ENCODE results near the gene NFE2. TPM values are rescaled to one million over a fixed set of nuclear protein-coding genes. Genes with fewer than 3 reads are reported as not detected.
"Not testable (repeated sequence)": the region's sequence is repeated elsewhere in the genome, so short reads cannot be mapped to it uniquely, and the experiment has no call there.

NFE2 gene
- total RNA-seq, 1 donor from 2014 or later, result not detected

- no peaks in the 10 kb centered on the region for H3K9me3 Mint-ChIP-seq
- H3K4me3 Mint-ChIP-seq, result no peak overlapping the region
- H3K4me1 Mint-ChIP-seq, result peaks cover 14% of the 10 kb centered on the region
- no peak overlapping the region for H3K27ac Mint-ChIP-seq
- intact Hi-C loops (cut with micrococcal nuclease), result no loop called here
- H3K36me3 Mint-ChIP-seq (ENCODE audit: low read depth), result no peaks in the 10 kb centered on the region
- H3K27me3 Mint-ChIP-seq, result peaks cover 61% of the 10 kb centered on the region
- DNase-seq, result no peak
Observed at GRCh38 chr12:54298904-54299303, 1.9 kb downstream of the NFE2 start.

DNA sequence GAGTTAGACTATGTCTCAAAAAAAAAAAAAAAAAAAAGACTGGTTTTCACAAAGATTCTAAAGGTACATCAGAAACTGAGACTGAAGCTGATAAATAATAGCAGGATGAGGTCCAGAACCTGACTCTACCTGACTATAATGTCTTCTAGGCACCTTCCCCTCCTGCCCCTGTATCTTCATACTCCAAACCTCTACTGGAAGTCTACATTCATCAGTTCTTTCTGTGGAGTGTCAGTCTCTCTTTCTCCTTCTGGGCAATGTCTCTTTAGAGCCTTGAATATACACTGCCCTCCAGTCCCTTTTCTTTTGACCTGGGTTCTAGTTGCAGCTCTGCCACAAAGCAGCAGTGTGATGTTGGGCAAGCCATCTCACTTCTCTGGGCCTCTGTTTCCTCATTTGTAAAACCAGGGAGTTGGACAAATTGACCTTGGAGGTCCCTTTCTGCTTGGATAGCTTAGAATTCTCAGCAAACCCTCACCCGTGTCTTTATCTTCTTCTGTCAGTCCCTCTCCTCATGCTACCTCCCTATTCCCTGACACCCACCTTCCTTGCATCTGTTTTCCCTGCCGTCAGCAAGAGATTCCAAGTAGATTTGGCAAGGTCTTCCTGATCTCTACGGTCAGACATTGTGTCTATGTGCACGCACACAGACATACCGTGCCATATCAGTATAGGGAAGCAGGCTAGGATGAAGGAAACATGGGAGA, 4.3 kb downstream of the NFE2 start:
- H3K36me3 Mint-ChIP-seq (ENCODE audit: low read depth), result no peaks in the 10 kb centered on the region
- no peak for DNase-seq
- H3K27ac Mint-ChIP-seq, result no peak overlapping the region
- H3K4me1 Mint-ChIP-seq, result peaks cover 11% of the 10 kb centered on the region
- H3K27me3 Mint-ChIP-seq, result peaks cover 41% of the 10 kb centered on the region
- H3K9me3 Mint-ChIP-seq, result no peaks in the 10 kb centered on the region
- intact Hi-C loops (cut with micrococcal nuclease), result no loop called here
- H3K4me3 Mint-ChIP-seq, result no peak overlapping the region

DNA sequence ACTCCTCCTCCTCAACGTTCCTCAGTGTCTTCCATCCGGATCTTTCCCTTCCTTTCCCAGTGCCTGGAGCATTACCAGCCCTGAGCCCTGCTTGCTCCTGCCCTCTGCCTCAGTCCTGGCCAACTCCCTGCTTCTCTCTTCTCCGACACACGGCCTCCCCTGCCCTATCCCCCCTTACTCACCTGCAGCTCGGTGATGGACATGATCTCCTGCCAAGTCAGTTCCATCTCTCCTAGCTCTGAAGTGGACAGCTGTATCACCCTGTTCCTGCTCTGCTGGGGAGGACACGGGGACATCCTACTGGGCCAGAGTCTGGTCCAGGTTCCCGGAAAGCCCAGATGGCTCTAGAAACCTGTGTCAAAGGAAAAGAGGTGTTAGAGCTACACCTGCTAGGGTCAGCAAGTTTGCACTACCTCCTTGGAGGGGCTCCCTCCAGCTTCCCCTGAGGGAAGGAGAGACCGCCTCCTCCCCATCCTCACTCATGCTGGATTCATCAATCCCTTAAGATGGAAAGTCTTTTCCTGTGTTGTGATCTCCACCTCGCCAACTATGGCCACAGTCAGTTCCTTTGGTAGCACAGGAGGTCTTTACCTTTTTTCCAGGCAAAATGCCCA, 5.8 kb downstream of the NFE2 start:
- Mint-ChIP-seq H3K9me3 (no peaks in the 10 kb centered on the region), H3K27me3 (peaks cover 28% of the 10 kb centered on the region), H3K4me1 (peaks cover 4% of the 10 kb centered on the region), H3K27ac (no peak overlapping the region), H3K36me3 (ENCODE audit: low read depth) (no peaks in the 10 kb centered on the region), H3K4me3 (no peak overlapping the region)
- intact Hi-C loops (cut with micrococcal nuclease), result loop anchor here (1.0 kb wide), 2 partner anchors 66 to 73 kb away; no protein-coding TSS in a partner anchor
- DNase-seq, result no peak

DNA sequence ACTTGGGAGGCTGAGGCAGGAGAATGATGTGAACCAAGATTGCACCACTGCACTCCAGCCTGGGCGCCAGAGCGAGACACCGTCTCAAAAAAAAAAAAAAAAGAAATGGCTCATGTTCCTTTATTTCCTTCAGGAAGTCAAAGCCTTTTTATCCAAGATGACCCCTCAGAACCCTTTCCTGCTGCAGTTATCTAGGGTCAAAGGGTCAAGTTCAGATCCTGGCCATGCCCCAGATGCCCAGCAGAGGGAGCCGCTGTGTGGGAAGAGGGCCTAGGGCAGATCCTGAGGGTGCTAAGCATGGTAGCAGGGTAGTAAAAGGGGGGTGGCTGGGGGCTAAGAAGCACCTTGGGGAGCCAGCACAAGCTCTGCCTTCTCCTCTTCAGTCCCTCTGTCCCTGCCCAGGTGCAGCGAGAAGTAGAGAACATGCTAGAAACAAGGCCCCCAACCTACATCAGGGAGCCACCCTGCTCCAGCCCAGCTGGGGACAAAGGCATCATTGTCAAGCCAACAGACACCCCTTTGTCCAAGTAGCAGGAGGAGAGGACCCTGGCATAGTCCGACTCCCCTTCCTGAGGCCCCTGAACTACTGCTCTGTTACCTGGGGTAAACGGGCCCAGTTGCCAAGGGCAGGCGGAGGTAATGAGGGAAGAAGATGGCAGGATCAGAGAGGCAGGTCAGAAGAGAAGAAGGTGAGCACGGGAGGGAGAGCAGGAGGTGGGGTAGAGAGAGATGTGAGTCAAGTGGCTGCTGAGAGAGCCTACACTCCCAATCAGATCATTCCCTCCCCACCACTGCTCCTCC, 6.5 kb downstream of the NFE2 start:
- peaks cover 4% of the 10 kb centered on the region for H3K4me1 Mint-ChIP-seq
- H3K9me3 Mint-ChIP-seq, result no peaks in the 10 kb centered on the region
- H3K27me3 Mint-ChIP-seq, result peaks cover 21% of the 10 kb centered on the region
- no peaks in the 10 kb centered on the region for H3K36me3 Mint-ChIP-seq (ENCODE audit: low read depth)
- intact Hi-C loops (cut with micrococcal nuclease), result loop anchor here (1.0 kb wide), 2 partner anchors 67 to 74 kb away; no protein-coding TSS in a partner anchor
- no peak overlapping the region for H3K4me3 Mint-ChIP-seq
- no peak overlapping the region for H3K27ac Mint-ChIP-seq
- DNase-seq, result peak; percentile 91

GRCh38 chr12:54292931-54293241, 7.9 kb downstream of the NFE2 start:
- no peak overlapping the region for H3K4me3 Mint-ChIP-seq

GRCh38 chr12:54292083-54292930, 8.5 kb downstream of the NFE2 start:
- no peak for DNase-seq
- Mint-ChIP-seq H3K27ac (no peak overlapping the region), H3K9me3 (no peaks in the 10 kb centered on the region), H3K4me1 (no peaks in the 10 kb centered on the region), H3K4me3 (no peak overlapping the region), H3K36me3 (ENCODE audit: low read depth) (peaks cover 10% of the 10 kb centered on the region), H3K27me3 (peaks cover 7% of the 10 kb centered on the region)
- intact Hi-C loops (cut with micrococcal nuclease), result no loop called here

More at GRCh38 chr12:54292931-54293241, 7.9 kb downstream of the NFE2 start:
- H3K4me1 Mint-ChIP-seq, result peaks cover 2% of the 10 kb centered on the region
- no peak overlapping the region for H3K27ac Mint-ChIP-seq
- no peak for DNase-seq
- H3K9me3 Mint-ChIP-seq, result no peaks in the 10 kb centered on the region
- peaks cover 4% of the 10 kb centered on the region for H3K36me3 Mint-ChIP-seq (ENCODE audit: low read depth)
- H3K27me3 Mint-ChIP-seq, result peaks cover 10% of the 10 kb centered on the region
- intact Hi-C loops (cut with micrococcal nuclease), result no loop called here

- Mint-ChIP-seq H3K27me3 (no peaks in the 10 kb centered on the region), H3K36me3 (ENCODE audit: low read depth) (peaks cover 31% of the 10 kb centered on the region), H3K4me3 (no peak overlapping the region), H3K27ac (no peak overlapping the region), H3K4me1 (peaks cover 36% of the 10 kb centered on the region), H3K9me3 (no peaks in the 10 kb centered on the region)
- intact Hi-C loops (cut with micrococcal nuclease), result loop anchor here (10.0 kb wide), 1 partner anchor 697 kb away; the partner anchor contains the start of gene TESPA1
- DNase-seq, result no peak
Observed at GRCh38 chr12:54287261-54288157, 13.3 kb downstream of the NFE2 start.

- intact Hi-C loops (cut with micrococcal nuclease), result loop anchor here (10.0 kb wide), 1 partner anchor 698 kb away; the partner anchor contains the start of gene TESPA1
- peaks cover 42% of the 10 kb centered on the region for H3K4me1 Mint-ChIP-seq
- DNase-seq, result no peak
- H3K4me3 Mint-ChIP-seq, result peak overlapping the region; percentile 35
- H3K27ac Mint-ChIP-seq, result peak overlapping the region; percentile 57
- peaks cover 31% of the 10 kb centered on the region for H3K36me3 Mint-ChIP-seq (ENCODE audit: low read depth)
- H3K9me3 Mint-ChIP-seq, result no peaks in the 10 kb centered on the region
- H3K27me3 Mint-ChIP-seq, result no peaks in the 10 kb centered on the region
Observed at GRCh38 chr12:54286042-54287030, 14.5 kb downstream of the NFE2 start.

DNA sequence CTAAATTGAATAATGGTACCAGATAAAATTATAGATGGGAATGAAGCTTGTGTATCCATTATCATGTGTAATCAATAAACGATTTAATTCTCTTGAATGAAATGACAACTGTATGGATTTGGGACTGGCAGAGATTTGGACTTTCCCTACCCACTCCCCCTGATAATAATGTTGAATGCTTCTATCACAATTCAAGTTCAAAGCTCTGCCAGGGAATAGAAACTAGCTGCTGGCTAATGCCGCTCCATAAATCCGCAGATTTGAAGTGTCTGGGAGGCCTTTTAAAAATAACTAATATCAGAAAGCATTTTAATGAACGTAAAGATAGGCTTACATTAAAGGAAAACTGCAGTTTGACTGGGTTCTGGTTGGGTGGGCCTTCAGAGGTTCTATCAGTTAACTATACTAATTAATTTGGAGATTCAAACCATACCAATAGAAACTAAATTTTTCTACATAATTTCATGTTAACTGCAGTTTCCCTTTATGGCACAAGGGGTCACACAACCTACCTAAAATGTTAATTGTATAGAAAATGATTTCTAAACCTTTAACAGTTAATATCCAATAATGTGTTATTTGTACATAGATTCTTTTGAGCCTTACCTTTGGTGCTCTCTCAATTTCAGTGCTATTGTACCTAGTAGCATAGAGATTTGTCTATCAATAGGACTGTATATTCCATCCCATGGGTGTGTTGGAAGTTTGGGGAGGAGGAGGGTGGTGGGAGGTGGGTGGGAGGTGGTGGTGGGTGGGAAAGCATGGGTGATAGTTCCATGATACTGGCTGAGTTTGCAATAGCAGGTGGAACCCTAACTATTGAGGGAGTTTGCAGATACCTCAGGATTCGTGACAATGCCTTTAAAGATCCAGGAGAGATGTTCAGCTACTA, 15.4 kb downstream of the NFE2 start:
- Mint-ChIP-seq H3K27ac (peak overlapping the region; percentile 58), H3K27me3 (no peaks in the 10 kb centered on the region), H3K9me3 (no peaks in the 10 kb centered on the region), H3K4me1 (peaks cover 42% of the 10 kb centered on the region), H3K4me3 (no peak overlapping the region), H3K36me3 (ENCODE audit: low read depth) (peaks cover 31% of the 10 kb centered on the region)
- no peak for DNase-seq
- intact Hi-C loops (cut with micrococcal nuclease), result loop anchor here (10.0 kb wide), 1 partner anchor 699 kb away; the partner anchor contains the start of gene TESPA1

DNA sequence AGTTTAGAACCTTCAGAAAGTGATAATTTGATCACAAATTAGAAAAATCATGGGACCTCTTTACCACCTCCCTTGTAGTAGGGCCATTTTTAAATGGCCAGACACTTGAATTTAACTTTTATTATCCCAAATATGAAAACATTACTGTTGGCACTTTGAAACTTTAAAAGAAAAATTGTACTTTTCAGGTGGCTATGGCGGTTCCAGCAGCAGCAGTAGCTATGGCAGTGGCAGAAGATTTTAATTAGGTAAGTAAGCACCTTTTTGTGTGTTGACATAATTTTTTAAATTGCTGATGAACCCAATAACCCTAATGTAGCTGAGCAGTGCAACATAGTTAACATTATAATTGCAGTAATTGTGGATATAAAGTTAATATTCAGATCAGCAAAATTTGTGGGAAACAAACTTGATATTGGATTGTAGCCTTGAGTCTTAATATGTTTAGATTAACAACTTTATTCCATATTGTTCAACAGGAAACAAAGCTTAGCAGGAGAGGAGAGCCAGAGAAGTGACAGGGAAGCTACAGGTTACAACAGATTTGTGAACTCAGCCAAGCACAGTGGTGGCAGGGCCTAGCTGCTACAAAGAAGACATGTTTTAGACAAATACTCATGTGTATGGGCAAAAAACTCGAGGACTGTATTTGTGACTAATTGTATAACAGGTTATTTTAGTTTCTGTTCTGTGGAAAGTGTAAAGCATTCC, 16.6 kb downstream of the NFE2 start:
- intact Hi-C loops (cut with micrococcal nuclease), result loop anchor here (10.0 kb wide), 1 partner anchor 701 kb away; the partner anchor contains the start of gene TESPA1
- not testable (repeated sequence) for H3K9me3 Mint-ChIP-seq, H3K4me3 Mint-ChIP-seq, DNase-seq, H3K27me3 Mint-ChIP-seq, H3K27ac Mint-ChIP-seq
- Mint-ChIP-seq H3K4me1 (peaks cover 42% of the 10 kb centered on the region), H3K36me3 (ENCODE audit: low read depth) (peaks cover 31% of the 10 kb centered on the region)
